CD4-positive, alpha-beta T cell treated with Interleukin-4 for 4 hours (primary cell): ENCODE measurements around the gene PDE3A.

ENCODE experiments used
- DNase-seq: peaks from one replicate; pipeline ENCODE4 v3.0.0-alpha.2; 2020

Gene PDE3A

DNA sequence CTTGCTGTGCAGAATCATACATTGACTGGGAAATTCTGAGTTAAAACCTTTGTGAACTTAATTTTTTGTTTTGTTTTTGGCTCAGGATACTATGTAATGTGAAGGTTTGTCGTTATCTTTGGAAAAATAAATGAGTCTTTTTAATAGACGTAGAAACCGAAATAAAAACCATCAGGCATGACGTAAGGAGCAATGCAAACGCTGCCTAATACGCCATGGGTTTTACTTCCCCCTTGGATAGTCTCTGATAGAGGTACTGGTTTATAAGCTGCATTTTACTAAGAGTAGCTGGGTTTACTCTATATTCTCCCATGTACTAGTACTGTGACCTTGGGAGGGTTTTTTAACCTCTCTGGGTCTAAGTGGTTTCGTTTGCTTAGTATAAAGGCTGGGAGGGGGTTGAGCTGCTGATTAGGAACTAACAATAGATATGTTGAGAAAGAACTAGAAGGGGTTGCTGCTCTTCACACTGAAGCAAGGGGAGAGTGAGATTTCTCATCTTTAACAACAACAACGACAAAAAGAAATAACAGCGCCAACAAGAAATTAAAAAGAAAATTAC is 260.0 kb downstream of the PDE3A start:
- no peak for DNase-seq

DNA sequence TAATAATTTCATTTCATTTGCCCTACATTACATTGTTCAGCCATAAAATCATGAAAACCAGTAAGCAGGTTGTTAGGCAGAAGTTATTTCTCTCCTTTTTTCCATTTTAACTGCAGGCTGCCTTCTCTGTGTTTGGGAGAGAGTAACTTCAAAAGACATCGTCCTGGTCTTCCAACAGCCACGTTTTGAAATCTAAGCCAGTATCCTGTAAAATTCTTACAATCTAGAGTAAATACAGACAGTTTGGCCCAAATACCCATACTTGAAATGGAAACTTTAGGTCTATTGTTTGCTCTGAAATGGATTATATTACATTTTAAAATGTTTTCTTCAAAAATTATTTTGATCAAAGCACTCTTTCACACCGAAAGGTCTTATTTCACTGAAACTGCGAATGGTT is 260.7 kb downstream of the PDE3A start:
- DNase-seq, result no peak

DNA sequence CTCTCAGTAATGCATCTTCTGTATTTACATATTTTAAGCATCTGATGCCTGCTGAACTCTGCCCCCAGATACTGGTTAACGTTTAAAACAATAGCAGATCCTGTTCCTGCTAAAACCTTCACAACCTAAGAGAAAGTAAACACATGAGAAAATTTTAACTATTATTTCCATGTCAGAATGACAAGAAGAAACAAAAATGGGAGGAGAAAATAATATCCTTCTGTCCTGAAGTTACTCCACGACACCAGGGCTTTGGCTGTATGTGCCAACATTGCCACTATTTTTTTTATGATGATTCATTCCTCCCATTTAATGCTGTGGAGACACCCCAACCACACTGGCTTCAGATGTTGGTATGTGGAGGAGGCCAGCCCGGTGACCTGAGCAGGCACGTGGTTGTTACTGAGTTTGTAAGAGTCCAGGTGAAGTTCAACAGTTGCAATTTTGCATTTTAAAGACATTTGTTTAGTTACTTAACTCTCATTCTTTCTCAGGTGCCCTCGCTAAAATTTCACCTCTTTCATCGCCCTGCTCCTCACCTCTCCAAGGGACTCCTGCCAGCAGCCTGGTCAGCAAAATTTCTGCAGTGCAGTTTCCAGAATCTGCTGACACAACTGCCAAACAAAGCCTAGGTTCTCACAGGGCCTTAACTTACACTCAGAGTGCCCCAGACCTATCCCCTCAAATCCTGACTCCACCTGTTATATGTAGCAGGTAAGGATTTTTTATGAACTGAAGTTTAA is 261.2 kb downstream of the PDE3A start:
- no peak for DNase-seq

DNA sequence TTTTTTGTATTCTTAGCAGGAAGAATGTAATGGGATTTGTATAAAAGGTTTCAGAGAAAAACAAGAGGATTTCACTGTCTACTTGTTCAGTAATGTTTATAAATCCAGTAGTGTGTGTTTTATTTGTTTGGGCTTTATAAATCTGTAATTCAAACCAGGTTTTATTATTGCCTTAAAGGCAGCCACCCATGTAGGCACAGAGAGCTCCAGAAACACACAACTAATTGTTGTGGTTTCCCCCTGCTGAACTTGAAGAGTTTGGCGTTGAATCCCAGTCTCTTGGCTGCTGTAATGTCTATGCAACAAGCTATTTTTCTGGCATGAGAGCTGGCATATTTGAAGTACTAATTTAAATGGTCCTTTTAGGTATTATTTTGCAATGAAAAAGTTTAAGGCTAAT is 263.4 kb downstream of the PDE3A start:
- no peak for DNase-seq

DNA sequence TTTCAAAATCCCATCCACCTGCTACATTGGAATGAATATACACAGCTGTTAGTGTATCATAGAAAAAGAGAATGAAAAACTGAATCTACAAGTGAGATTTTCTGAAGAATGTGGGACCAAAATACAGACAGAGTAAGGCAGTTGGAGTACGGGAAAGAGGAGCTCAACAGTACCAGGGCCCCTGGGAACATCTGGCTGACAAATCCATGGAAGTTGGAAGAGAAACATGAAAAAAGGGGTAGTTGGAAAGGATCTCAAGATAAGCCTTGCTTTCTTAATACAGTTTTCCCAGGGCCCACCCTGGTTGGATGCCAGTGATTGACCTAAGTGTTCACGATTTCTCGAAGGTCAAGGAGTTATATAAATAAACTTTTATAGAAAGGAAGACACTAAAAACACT is 272.8 kb downstream of the PDE3A start:
- DNase-seq, result no peak

DNA sequence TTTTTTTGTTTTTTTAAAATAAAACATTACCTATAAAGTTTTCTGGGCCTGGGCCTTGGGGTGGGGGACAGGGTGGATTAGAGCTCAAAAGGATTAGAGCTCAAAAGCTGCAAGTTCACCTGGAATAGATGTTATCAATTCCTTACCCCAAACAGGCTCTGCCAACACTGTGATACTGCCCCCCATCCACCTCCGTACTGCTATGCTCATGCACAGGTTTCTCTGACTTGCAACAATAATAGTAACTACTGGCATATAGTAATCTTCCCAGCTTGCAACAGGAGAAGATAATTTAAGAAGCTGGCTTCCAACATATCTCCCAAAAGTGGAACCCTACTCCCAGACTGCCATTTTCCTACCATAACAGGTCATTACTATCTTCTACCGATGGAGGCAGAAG is 275.5 kb downstream of the PDE3A start:
- no peak for DNase-seq

DNA sequence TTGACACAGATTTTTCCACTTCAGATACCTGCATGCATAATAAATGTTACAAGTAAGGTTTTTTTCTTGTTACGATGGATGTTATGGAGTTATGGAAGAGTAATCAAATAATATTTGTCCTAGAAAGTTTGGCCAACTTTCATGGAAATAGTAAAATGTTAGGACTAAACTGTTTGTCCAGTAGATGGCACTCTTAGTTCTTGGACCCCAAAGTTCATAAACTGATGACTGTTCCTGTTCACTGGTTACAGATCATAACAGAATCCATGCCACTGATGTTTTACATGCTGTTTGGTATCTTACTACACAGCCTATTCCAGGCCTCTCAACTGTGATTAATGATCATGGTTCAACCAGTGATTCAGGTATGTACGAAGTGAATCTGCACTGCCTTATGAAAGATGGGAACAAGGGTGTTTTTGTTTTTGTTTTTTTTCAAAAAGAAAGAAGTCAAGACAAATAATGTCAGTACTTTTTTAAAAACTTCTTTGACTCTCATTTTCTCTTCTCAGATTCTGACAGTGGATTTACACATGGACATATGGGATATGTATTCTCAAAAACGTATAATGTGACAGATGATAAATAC is 278.0 kb downstream of the PDE3A start:
- no peak for DNase-seq

DNA sequence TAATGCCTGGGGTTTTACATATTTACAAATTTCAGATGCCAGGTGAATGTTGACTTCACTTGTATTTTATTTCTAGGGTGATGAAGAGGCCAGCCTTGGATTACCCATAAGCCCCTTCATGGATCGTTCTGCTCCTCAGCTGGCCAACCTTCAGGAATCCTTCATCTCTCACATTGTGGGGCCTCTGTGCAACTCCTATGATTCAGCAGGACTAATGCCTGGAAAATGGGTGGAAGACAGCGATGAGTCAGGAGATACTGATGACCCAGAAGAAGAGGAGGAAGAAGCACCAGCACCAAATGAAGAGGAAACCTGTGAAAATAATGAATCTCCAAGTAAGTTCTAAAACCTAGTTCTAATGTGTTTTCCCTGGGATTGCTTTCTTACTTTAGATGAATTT is 285.5 kb downstream of the PDE3A start:
- DNase-seq, result no peak

DNA sequence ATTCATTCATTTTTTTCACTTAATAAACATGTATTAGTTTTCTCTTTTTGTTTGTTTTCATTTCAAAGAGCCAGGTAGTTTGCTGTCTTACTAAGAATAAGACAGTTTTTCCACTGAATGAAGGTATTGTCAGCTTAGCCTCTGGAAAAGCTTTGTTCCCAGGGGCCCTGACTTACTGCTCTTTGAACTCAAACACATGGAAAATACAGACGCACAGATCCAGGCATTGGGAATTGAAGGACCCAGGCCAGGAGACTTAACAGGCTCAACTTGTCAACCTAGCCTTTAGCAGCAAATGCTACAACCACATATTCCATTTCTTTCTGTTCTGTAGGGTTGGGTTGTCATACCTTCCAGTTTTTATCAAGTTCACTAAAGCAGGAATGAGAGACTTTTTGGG is 288.3 kb downstream of the PDE3A start:
- DNase-seq, result no peak

DNA sequence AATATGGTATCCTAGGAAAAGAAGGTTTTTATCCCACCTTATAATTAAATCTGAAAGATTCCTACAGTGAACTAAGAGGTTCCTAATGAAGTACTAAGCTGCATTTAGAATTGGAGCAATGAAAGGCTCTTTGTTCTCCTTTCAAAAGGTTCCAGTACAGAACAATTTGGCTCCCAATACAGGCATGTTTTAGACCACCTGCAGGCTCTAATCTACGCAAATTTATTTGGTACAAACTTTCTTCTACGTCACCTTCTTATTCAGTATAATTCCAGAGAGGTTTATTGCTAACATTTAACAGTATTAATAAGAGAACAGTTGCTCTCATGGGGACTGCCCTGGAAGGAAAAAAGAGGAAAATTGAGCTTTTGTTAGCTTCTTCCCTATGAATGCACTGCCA is 289.2 kb downstream of the PDE3A start:
- DNase-seq, result no peak

DNA sequence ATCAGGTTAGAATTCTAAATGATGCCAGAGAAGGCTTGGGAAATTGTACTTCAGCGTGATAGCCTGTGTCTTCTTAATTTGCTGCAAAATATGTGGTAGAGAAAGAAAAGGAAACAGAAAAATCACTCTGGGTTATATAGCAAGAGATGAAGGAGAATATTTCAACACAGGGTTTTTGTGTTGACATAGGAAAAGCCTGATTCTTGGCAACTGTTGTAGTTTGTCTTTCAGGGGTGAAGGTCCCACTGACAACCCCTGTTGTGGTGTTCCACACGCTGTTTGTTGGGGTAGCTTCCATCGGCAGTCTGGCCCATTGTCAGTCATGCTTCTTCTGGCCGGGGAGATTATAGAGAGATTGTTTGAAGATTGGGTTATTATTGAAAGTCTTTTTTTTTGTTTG is 313.0 kb downstream of the PDE3A start:
- no peak for DNase-seq

DNA sequence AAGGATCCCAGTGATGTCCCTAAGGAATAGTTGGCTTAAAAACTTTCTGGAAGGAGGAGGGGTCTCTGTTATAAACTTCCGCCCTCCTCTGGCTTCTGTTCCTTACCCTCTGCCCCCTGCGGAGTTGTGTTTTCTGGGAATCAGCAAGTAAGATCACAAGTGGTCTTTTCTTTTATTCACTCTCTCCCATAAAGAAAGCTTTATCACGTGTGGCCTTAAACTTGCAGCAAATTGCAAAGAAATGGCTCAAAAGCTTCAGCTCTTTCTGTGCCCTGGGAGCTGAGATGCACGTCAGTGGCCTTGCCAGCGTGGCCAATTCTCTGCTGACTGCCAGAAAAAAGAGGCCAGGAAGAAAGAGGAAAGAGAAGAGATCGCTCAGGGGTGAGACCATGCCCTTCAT is 326.9 kb downstream of the PDE3A start, which contains the start of gene SLCO1C1:
Gene SLCO1C1, plus strand, starts transcription at position 101 of the 400 bp plus-strand sequence. CDS start 4,245 bp downstream, outside the sequence.
- no peak for DNase-seq

DNA sequence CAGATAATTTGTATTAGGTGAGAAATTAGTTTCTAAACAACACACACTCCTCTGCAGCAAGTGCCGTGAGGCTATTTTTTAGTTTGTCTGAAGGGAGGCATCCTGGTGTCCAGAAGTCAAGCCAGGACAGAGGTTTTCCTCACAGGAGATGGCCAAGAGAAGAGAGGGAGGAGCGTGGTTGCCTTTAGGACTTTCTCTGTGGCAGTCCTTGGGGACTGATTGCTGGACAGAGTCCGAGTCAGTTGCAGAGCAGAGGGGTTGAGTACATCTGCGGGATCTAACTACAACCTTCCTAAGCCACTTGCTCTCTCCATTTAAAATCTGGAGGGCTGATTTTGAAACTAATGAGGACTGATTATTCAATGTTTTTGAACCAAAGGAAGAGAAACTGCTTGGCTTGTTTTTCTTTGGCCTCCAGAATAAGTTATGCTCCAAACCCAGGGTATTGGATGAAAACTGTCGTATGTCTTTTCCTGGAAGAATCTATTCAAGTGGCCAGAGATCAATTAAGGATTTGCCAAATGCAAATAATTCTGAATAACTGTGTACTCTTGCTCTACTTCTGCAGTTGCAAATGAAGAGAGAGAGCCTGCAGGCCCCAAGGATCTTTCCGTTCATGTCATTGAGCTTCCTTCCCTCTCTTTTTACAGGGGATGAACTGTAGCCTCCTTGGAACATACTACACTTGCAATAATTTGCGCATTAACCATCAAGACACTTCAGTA is 328.0 kb downstream of the PDE3A start:
- no peak for DNase-seq

DNA sequence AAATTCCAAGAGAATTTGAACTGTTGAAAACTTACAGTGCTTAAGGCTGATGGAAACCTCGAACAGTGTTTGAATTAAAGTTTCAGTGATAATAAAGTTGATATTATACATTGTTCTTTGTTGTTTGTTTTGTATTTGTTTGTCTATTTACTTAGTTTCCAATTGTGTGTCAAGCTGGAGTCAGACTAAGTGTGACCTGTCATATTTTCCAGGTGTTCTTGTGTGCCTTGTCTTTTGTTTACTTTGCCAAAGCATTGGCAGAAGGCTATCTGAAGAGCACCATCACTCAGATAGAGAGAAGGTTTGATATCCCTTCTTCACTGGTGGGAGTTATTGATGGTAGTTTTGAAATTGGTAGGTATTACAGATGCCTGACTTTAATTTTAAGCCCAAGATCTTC is 332.8 kb downstream of the PDE3A start:
- DNase-seq, result no peak

DNA sequence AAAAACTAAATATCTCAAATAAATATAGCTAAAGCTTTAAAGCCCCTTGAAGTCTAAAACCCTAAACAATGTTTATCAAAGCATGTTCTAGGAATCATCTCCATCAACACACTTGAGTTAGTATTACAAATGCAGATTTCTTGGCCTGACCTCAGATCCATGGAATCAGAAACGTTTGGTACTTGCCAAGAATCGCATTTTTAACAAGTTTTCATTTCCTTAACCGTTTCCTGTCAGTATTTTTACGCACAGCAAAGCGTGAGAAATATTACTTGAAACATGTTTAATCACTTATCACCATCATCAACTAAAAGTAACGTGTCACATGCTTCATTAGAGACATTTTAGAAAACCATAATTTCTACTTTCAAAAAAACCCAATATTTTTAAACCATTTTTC is 336.5 kb downstream of the PDE3A start:
- no peak for DNase-seq

DNA sequence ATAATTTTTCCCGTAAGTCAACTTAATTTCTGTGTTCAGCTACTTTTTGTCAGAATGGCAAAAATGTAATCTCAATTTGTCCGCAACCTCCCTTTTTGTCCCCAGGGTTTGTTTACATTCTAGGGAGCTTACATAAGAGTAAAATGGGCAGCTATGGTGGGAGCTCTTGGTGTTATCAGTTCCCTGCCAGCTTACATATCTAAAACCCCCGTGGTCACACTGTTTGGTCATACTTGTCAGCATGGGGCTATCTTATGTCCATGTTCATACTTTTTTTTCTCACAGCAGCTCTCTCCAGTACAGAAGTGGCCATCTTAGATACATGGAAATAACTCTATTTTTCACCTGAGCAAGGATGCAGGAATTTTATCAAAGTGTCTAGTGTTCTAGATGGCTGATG is 343.5 kb downstream of the PDE3A start:
- no peak for DNase-seq

DNA sequence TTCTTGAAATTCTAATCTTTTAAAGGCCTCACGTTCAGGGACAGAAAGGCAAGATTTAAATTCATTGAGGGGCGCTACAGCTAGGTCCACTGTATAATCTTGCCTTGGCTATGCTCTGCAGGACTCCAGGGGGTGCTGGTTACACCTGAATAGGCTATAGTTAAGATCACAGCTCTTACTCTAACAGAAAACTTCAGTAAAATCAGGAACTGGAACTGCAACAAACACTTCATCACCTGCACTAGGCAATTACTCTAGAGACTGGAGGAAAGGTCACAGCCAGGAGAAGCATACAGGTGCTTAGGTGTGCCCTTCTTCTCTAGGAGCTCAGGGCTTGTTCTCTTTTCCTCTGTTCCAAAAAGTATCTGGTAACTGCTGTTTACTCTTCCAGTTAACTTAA is 347.7 kb downstream of the PDE3A start:
- DNase-seq, result no peak

DNA sequence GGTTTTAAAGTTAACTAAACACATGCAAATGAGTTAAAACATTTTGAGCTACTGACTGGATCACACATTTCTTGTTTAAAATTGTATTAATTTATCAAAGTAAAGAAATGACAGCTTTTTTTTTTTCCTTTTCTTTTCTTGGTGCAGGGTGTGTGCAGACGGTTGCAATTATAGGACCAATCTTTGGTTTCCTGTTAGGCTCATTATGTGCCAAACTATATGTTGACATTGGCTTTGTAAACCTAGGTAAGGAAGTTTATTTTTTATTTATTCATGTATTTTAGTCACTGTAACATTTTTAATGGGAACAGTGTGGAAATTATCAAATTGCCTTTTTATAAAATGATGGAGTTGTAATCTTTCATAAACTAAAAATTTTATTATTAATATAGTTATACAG is 348.6 kb downstream of the PDE3A start:
- DNase-seq, result no peak

DNA sequence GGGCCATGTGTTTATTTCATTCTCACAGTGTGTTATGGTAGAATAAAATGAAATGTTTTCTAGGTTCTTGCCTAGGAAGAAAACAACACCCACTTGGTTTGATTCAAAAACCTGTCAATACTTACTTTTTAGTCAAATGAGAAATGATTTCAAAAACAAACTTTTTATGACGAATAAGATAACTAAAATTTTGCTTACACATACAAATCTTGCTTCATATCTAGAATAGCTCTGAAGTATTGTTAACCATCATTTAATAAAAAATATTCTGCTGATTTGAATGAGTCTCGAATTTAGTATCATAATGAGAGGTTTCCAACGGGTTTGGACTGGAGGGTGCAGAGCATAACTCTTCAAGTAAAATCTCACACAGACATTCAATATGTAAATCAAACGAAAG is 350.0 kb downstream of the PDE3A start:
- no peak for DNase-seq

DNA sequence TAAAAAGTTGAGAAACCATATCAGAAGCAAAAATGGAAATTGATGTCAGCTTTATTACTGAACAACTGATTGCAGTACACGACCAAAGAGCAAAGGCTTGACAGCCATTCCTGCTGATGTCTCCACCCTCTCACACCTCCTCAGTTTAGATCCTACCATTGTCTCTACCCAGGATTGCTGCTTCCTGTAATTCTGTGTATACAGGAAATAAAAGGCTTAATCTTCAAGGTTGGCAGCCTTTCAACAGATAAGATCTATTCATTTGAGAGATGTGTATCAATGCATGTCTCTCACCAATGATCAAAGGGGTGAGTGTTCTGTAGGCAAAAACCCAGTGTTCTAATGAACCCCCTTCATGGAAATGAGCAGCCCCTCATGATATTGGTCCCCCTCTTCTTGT is 353.8 kb downstream of the PDE3A start:
- DNase-seq, result no peak

DNA sequence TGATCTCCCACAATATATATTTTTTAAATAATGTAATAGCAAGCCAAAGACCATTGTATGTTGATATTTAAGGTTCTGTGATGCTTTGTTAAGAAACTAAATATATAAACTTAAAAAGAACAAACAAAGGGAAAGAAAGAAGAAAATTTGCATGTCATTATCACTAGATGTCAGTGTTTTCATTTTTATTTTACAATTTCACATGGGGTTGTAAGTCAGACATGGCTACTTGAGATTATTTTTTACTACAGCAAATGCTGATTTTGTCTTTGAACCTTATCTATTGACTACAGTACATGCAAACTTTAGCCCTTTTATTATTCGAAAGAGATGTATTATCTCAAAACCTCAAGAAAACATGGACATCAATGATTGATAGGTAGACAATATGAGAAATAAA is 362.9 kb downstream of the PDE3A start:
- no peak for DNase-seq
